22Rv1 (cell line): ENCODE data around the gene TEX2.

Source experiments
- CTCF ChIP-seq: fragments of 450-650 bp; IDR thresholded peaks from 2 replicates; pipeline ENCODE4 v1.5.1; 2017; ENCODE audit warnings: mild to moderate bottlenecking
- ZFX ChIP-seq: fragments of 450-650 bp; IDR thresholded peaks from 2 replicates; pipeline ENCODE4 v1.6.1; 2017; ENCODE audit warnings: antibody characterized with exemption, borderline replicate concordance

GRCh38 chr17:64203630-64204029 is 59.4 kb downstream of the TEX2 start:
- TF ChIP-seq CTCF (no peak), ZFX (no peak)
